K562 (cell line): ENCODE data around the gene MACROD2.

Experiments used
- CREM ChIP-seq: IDR thresholded peaks from 2 replicates; pipeline ENCODE4 v1.6.1; 2014; ENCODE audit warnings: antibody characterized with exemption, low read depth
- ELF1 ChIP-seq: fragments of 200-800 bp; sonication (Bioruptor generic); IDR thresholded peaks from 2 replicates; pipeline ENCODE4 v1.6.1; 2016; ENCODE audit warnings: missing genetic modification characterization, missing compliant biosample characterization
- ZNF324 ChIP-seq: fragments of 250-450 bp; sonication (Bioruptor Pico); IDR thresholded peaks from 2 replicates; pipeline ENCODE4 v1.4.0; 2020; ENCODE audit warnings: mild to moderate bottlenecking
- TF ChIP-seq, protein P1 (sequence below): fragments of 450-650 bp; formaldehyde crosslinking; IDR thresholded peaks from 2 replicates; pipeline ENCODE4 v1.4.0; 2022; ENCODE audit warnings: mild to moderate bottlenecking, moderate library complexity

DNA sequence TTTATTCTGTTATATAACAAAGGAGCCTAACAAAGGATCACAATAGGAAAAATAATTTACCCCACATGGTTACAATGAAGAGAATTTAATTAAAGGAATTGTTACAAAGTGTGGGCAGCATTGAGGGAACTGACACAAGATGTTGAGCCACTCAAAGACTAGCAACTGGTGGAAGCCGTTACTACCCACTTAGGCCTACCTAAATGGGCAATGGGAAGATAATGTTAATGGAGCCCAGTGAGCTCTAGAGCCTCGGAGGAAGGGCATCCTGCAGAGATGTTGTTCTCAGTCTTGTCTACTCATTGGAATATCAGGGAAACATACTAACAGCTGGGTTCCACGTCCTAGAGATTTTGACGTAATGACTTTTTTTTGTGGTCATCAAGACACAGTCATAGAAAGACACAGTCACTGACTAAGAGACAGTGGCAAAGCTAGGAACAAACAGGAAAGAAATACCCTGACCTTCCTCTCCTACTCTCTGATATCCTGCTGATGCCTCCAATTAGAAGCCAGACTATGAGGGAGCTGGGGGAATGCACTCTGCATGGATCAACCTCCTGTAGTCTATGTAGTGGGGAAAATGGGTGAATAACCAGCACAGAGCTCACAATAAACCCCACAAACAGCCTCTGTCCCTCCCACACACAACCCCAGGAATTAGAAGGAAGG lies 865.8 kb downstream of the MACROD2 start:
- TF ChIP-seq ZNF324 (CRISPR knock-in tag), result no peak
- no peak for TF ChIP-seq CREM
- TF ChIP-seq, protein P1, sequence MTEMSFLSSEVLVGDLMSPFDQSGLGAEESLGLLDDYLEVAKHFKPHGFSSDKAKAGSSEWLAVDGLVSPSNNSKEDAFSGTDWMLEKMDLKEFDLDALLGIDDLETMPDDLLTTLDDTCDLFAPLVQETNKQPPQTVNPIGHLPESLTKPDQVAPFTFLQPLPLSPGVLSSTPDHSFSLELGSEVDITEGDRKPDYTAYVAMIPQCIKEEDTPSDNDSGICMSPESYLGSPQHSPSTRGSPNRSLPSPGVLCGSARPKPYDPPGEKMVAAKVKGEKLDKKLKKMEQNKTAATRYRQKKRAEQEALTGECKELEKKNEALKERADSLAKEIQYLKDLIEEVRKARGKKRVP (CRISPR knock-in tag), result no peak
- TF ChIP-seq ELF1 (tag), result no peak
